Parathyroid adenoma (tissue), 2 donors: ENCODE measurements around the gene KRTAP12-3.
"Not testable (repeated sequence)": the region's sequence is repeated elsewhere in the genome, so short reads cannot be mapped to it uniquely, and the experiment has no call there.

Experiments used
- H2AFZ ChIP-seq: fragments of 300-600 bp; sonication (generic); one replicate; pipeline ENCODE4 v1.7.0; 2017; ENCODE audit warnings: antibody characterized with exemption, mild to moderate bottlenecking
- H3K27ac ChIP-seq: fragments of 300-600 bp; sonication (generic); one replicate; pipeline ENCODE4 v1.7.0; 2017
- H3K27me3 ChIP-seq: fragments of 300-600 bp; sonication (generic); one replicate; pipeline ENCODE4 v1.7.0; 2017; ENCODE audit warnings: low read length; ENCODE audit not compliant: control insufficient read depth, insufficient read depth
- H3K36me3 ChIP-seq: fragments of 300-600 bp; sonication (generic); one replicate; pipeline ENCODE4 v1.7.0; 2017; ENCODE audit warnings: low read length; ENCODE audit not compliant: control insufficient read depth, insufficient read depth
- H3K4me1 ChIP-seq: fragments of 300-600 bp; sonication (generic); one replicate; pipeline ENCODE4 v1.7.0; 2017; ENCODE audit warnings: control low read depth
- H3K4me2 ChIP-seq: fragments of 300-600 bp; sonication (generic); one replicate; pipeline ENCODE4 v1.7.0; 2017; ENCODE audit warnings: low read length
- H3K4me3 ChIP-seq: fragments of 300-600 bp; sonication (generic); one replicate; pipeline ENCODE4 v1.7.0; 2017; ENCODE audit warnings: low read depth, low read length
- H3K79me2 ChIP-seq: fragments of 300-600 bp; sonication (generic); one replicate; pipeline ENCODE4 v1.7.0; 2017; ENCODE audit warnings: control low read depth
- H3K9ac ChIP-seq: fragments of 300-600 bp; sonication (generic); one replicate; pipeline ENCODE4 v1.7.0; 2017; ENCODE audit warnings: mild to moderate bottlenecking
- H3K9me3 ChIP-seq: fragments of 300-600 bp; sonication (generic); one replicate; pipeline ENCODE4 v1.7.0; 2017; ENCODE audit warnings: low read length; ENCODE audit not compliant: control insufficient read depth
- TF ChIP-seq, protein P1 (sequence below): fragments of 300-600 bp; sonication (generic); IDR thresholded peaks from one replicate; pipeline ENCODE4 v1.7.0; 2017; ENCODE audit warnings: antibody characterized with exemption, mild to moderate bottlenecking
- donor health status: primary hyperparathyroidism.

KRTAP12-3 gene

DNA sequence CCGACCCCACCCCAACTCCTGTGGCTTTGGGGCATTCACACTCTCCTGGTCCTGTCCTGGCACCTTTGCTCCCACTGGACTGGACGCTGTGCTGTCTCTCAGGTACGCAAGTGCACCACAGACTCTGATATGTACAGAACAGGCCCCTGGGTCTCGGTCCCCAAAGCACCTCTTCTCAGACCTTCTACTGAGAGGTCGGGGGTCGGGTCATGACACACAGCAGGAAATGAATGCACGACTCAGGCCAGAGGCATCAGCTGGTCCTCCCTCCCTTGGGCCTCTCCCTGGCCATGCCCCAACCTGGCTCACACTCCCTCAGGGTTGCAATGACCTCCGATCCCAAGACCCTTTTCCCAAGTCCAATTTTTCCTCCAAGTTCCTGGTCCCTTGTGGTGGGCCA is 37.5 kb downstream of the KRTAP12-3 start:
- Histone ChIP-seq H3K27ac (no peak overlapping the region), H3K4me2 (no peak overlapping the region), H3K4me3 (no peak overlapping the region), H3K36me3 (no peaks in the 10 kb centered on the region), H3K9me3 (no peaks in the 10 kb centered on the region), H3K9ac (no peak overlapping the region), H3K79me2 (no peaks in the 10 kb centered on the region), H3K4me1 (no peaks in the 10 kb centered on the region), H2AFZ (no peak overlapping the region), H3K27me3 (no peaks in the 10 kb centered on the region)
- TF ChIP-seq, protein P1, sequence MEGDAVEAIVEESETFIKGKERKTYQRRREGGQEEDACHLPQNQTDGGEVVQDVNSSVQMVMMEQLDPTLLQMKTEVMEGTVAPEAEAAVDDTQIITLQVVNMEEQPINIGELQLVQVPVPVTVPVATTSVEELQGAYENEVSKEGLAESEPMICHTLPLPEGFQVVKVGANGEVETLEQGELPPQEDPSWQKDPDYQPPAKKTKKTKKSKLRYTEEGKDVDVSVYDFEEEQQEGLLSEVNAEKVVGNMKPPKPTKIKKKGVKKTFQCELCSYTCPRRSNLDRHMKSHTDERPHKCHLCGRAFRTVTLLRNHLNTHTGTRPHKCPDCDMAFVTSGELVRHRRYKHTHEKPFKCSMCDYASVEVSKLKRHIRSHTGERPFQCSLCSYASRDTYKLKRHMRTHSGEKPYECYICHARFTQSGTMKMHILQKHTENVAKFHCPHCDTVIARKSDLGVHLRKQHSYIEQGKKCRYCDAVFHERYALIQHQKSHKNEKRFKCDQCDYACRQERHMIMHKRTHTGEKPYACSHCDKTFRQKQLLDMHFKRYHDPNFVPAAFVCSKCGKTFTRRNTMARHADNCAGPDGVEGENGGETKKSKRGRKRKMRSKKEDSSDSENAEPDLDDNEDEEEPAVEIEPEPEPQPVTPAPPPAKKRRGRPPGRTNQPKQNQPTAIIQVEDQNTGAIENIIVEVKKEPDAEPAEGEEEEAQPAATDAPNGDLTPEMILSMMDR, result no peak

DNA sequence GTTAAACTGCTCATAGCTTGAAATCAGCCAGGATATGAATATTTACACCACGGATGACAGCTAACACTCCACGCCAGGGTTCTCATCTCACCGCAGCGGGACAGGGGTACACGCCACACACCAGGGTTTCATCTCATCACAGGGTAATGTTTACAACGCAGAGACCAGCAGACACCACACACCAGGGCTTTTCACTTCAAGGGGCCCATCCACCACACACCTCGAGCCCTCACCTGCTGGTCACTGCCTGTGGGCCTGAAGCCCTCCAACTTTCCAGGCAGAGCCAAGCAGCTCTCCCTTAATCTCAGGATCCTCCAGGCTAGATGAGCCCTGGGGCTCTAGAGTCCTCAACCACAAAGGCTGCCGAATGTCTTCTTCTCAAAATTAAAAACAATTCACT is 37.9 kb downstream of the KRTAP12-3 start:
- Histone ChIP-seq H3K4me2 (no peak overlapping the region), H3K9ac (no peak overlapping the region), H3K4me3 (no peak overlapping the region), H3K4me1 (no peaks in the 10 kb centered on the region), H3K27me3 (no peaks in the 10 kb centered on the region), H3K36me3 (no peaks in the 10 kb centered on the region), H2AFZ (no peak overlapping the region), H3K27ac (no peak overlapping the region), H3K9me3 (no peaks in the 10 kb centered on the region), H3K79me2 (no peaks in the 10 kb centered on the region)
- TF ChIP-seq, protein P1, result no peak

DNA sequence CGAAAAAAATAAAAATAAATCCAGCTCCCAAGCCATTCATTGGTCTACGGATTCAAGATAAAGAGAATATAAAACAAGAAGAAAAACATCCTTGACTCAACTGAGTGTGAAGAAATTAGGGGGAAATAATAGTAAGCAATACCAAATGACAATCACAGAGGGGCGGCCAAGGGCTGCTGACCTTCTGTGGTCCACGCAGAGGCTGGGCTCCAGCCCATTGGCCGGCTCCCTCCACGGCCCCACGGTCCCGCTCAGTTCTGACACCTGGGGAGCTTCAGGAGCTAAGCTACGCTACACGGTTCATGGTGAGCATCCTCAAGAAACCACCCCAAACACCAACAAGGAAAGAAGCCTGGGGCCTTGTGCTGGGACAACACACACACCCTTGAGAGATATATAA is 38.8 kb downstream of the KRTAP12-3 start:
- no peak overlapping the region for H3K4me2 ChIP-seq
- H3K4me1 ChIP-seq, result no peaks in the 10 kb centered on the region
- H3K79me2 ChIP-seq, result no peaks in the 10 kb centered on the region
- TF ChIP-seq, protein P1, result no peak
- H2AFZ ChIP-seq, result no peak overlapping the region
- no peaks in the 10 kb centered on the region for H3K36me3 ChIP-seq
- H3K9me3 ChIP-seq, result no peaks in the 10 kb centered on the region
- H3K27me3 ChIP-seq, result no peaks in the 10 kb centered on the region
- no peak overlapping the region for H3K4me3 ChIP-seq
- H3K27ac ChIP-seq, result no peak overlapping the region
- H3K9ac ChIP-seq, result no peak overlapping the region

DNA sequence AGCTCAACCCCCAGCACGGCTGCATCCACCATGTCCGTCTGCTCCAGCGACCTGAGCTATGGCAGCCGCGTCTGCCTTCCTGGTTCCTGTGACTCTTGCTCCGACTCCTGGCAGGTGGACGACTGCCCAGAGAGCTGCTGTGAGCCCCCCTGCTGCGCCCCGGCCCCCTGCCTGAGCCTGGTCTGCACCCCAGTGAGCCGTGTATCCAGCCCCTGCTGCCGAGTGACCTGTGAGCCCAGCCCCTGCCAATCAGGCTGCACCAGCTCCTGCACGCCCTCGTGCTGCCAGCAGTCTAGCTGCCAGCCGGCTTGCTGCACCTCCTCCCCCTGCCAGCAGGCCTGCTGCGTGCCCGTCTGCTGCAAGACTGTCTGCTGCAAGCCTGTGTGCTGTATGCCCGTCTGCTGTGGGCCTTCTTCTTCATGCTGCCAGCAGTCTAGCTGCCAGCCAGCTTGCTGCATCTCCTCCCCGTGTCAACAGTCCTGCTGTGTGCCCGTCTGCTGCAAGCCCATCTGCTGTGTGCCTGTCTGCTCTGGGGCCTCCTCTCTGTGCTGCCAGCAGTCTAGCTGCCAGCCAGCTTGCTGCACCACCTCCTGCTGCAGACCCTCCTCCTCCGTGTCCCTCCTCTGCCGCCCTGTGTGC is 39.6 kb downstream of the KRTAP12-3 start, which contains the start of gene KRTAP10-12:
TSS of gene KRTAP10-12 (plus strand) at position 1 of the 639 bp plus-strand sequence. CDS start at position 31, 30 bp downstream.
- not testable (repeated sequence) for H3K4me3 ChIP-seq, H3K79me2 ChIP-seq, H3K27me3 ChIP-seq, H3K9me3 ChIP-seq, H3K4me2 ChIP-seq, H3K36me3 ChIP-seq, H3K9ac ChIP-seq, H3K4me1 ChIP-seq, H2AFZ ChIP-seq, H3K27ac ChIP-seq

DNA sequence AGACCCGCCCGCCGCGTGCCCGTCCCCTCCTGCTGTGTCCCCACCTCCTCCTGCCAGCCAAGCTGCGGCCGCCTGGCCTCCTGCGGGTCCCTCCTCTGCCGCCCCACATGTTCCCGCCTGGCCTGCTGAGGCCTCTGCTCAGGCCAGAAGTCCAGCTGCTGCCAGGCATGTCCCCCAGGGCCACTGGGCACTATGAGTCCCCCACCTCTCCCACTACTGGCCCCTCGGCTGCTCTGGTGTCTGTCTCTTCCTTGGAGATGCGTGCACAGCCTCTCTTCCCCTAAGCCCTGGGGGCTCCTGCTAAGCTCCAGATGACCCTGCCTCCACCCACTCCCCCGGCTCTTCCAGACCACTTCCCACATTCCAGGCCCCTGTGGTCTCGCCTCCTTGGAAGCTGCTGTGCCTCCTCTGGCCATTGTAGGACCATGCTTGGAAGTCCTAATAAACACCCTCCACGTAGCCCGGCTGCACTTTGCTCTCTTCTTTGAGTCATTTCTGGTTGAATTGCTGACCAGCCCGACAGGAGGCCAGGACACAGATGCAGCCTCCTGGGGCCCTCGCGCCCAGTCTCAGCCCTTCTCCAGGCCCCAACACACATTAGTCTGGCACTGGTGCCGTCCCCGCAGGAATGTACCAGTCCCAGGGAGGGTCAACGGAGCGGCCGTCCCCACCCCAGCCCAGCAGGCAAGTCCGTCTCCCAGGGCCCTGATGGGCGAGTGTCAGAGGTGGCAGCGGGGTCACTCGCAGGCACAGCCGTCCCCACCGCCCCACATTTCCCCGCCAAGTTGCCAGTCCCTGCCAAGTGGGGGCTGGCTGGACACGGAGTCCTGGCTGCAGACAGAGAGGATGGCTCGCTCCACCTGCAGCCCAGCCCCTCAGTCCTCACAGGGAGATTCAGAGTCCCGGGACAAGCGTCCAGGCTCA is 40.3 kb downstream of the KRTAP12-3 start:
- TF ChIP-seq, protein P1, result no peak
- Histone ChIP-seq H3K4me3 (no peak overlapping the region), H3K9ac (no peak overlapping the region), H3K79me2 (no peaks in the 10 kb centered on the region), H3K36me3 (no peaks in the 10 kb centered on the region), H3K4me2 (no peak overlapping the region), H2AFZ (no peak overlapping the region), H3K4me1 (no peaks in the 10 kb centered on the region), H3K27ac (no peak overlapping the region), H3K9me3 (no peaks in the 10 kb centered on the region), H3K27me3 (no peaks in the 10 kb centered on the region)
